ENCODE data around the gene ZNF831. TPM values are rescaled to one million over a fixed set of nuclear protein-coding genes. Genes with fewer than 3 reads are reported as not detected.

Gene ZNF831
- polyA plus RNA-seq, 3 donors: 0.18 to 0.24 (median 0.22) TPM

DNA sequence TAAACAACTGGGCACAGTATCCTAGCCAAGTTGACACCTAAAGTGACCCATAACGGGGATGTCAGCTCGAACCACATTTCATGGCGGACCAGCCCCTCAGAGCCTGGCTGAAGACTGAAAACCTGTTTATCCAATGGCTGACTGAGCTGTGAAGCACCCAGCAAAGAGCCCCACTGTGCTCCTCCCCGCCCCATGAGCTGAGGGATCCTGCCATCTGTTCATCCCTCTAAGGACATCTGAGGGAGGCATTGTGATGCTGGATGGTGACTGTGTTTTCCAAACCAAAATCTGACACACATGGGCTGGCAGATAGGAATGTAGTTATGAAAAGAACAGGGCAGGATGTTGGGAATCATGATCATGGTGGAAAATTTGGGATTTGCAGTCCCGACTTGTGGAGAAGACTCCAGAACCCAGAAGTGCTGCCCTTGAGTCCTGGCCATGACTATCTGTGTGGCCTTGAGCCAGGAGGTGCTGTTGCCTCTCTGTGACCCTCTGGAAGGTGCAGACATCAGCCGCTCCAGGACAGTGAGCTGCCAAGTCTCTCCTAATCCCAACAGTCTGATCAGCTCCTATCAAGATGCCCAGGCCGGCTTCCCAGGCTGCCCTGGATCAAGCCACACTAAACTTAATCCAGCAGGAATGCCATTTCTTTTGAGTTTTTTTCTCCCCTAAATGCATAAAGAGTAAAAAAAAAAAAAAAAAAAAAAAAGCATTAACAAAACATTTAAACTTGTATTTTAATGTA lies 142.5 kb downstream of the ZNF831 start:
- WGBS, 3 donors: 85 to 91% (median 87%) methylated on average over 7 of the region's 7 CpGs
- no peak overlapping the region for H3K27ac ChIP-seq (ENCODE audit: low read depth, low read length)

DNA sequence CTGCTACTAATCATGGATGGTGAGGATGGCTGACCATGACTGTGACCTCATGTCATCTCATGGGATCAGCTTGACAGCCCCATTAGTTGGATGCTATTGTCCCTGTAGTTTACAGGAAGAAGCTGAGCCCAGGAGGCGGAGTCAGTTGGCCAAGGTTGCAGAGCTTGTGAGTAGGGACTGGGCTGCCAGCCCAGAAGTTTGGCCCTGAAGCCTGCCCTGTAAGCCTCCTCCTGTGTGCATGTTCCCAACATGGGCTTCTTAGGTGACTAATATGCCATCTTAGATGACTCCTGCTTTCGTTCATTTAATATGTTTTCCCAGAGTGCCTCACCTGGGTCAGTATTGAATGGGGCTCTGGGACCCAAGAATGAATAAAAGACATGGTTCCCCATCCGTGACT lies 143.6 kb downstream of the ZNF831 start:
- no peak overlapping the region for H3K27ac ChIP-seq (ENCODE audit: low read depth, low read length)
- WGBS, 3 donors: 57 to 87% (median 81%) methylated on average over 3 of the region's 3 CpGs

Other genes starting within 250 kb of the ZNF831 start
- gene NELFCD, start 182.6 kb upstream of the ZNF831 start, polyA plus RNA-seq: 10 to 100 TPM; 27.8 to 42.7 (median 40.0) TPM
- 100 to 1,000 TPM in 2 of 3 donors, 10 to 100 TPM in 1; 62.8 to 212 (median 149) TPM for gene CTSZ, start 156.6 kb upstream of the ZNF831 start, polyA plus RNA-seq
- gene TUBB1, start 144.4 kb upstream of the ZNF831 start, polyA plus RNA-seq: under 1 TPM; 0.10 to 0.34 (median 0.10) TPM
- gene ATP5F1E, start 131.5 kb upstream of the ZNF831 start, polyA plus RNA-seq: 10 to 100 TPM; 21.7 to 84.9 (median 77.4) TPM
- gene PRELID3B, start 121.0 kb upstream of the ZNF831 start, polyA plus RNA-seq: 10 to 100 TPM; 16.3 to 34.1 (median 25.4) TPM
- 1 to 10 TPM in 1 of 3 donors, under 1 TPM in 1, not detected in 1; 0.07 to 7.9 TPM for gene EDN3, start 136.8 kb downstream of the ZNF831 start, polyA plus RNA-seq